ENCODE results near the gene SPRR5.

GRCh38 chr1:152953761-152954160 lies 6.8 kb downstream of the SPRR5 start:
- no peak for TF ChIP-seq CTCF (IDR thresholded peaks at IDR 0.05; ENCODE audit: low read length)
- no peak for TF ChIP-seq EZH2 (IDR thresholded peaks at IDR 0.05; ENCODE audit: borderline replicate concordance, low read length)
